Adrenal gland (tissue), 5 donors: ENCODE measurements around the gene ANO6.

Experiments
- CTCF ChIP-seq, 6 experiments: fragments of 450-650 bp in 4 of 6; fragments of 200-600 bp in 2 of 6; sonication (generic) in 1 of 6; IDR thresholded peaks; 1 replicate in 5 of 6; 2 replicates in 1 of 6; pipeline versions ENCODE4 v1.5.1 to v1.8.0; 2016 to 2021; ENCODE audit warnings: antibody characterized with exemption in 6 of 6, mild to moderate bottlenecking in 2 of 6, moderate library complexity in 1 of 6
- POLR2A ChIP-seq, 2 donors: fragments of 450-650 bp; IDR thresholded peaks; one replicate each; pipeline ENCODE4 v1.6.1; 2017; ENCODE audit warnings: antibody characterized with exemption in 2 of 2, mild to moderate bottlenecking in 2 of 2, moderate library complexity in 1 of 2
- donor health status: DM: no; HTN: no; CAD: no.

GRCh38 chr12:45458238-45458637 lies 242.3 kb downstream of the ANO6 start:
- no peak for TF ChIP-seq POLR2A (IDR thresholded peaks at IDR 0.05)
- TF ChIP-seq CTCF (IDR thresholded peaks at IDR 0.05): no peak
